Peyer's patch (tissue), 4 donors: ENCODE measurements around the gene HAGH. TPM values are rescaled to one million over a fixed set of nuclear protein-coding genes. Genes with fewer than 3 reads are reported as not detected.

ENCODE experiments used
- DNase-seq, 3 donors: peaks; one replicate each; pipeline ENCODE4 v3.0.0-alpha.2; 2017 to 2019
- H3K27ac ChIP-seq, 4 donors: fragments of 200-600 bp; sonication (generic); one replicate each; pipeline ENCODE4 v1.5.1; 2016 to 2019
- H3K27me3 ChIP-seq, 2 donors: fragments of 200-600 bp; sonication (generic); one replicate each; pipeline ENCODE4 v1.5.1; 2019
- H3K36me3 ChIP-seq, 3 donors: fragments of 200-600 bp; sonication (generic); one replicate each; pipeline ENCODE4 v1.5.1; 2016 to 2019
- H3K4me1 ChIP-seq, 4 donors: fragments of 200-600 bp; sonication (generic); one replicate each; pipeline ENCODE4 v1.5.1; 2016 to 2019
- H3K4me3 ChIP-seq, 4 donors: fragments of 200-600 bp; sonication (generic); 1 replicate in 3 of 4; 2 replicates in 1 of 4; pipeline ENCODE4 v1.5.1; 2016 to 2019; ENCODE audit warnings: mild to moderate bottlenecking in 1 of 4
- H3K9me3 ChIP-seq, 4 donors: fragments of 200-600 bp; sonication (generic); one replicate each; pipeline ENCODE4 v1.5.1; 2016 to 2019; ENCODE audit warnings: mild to moderate bottlenecking in 1 of 4
- CTCF ChIP-seq, 6 experiments: fragments of 450-650 bp in 4 of 6; fragments of 200-600 bp in 2 of 6; sonication (generic) in 1 of 6; IDR thresholded peaks; one replicate each; pipeline ENCODE4 v1.5.1; 2017 to 2019; ENCODE audit warnings: antibody characterized with exemption in 6 of 6, mild to moderate bottlenecking in 3 of 6, moderate library complexity in 1 of 6
- POLR2A ChIP-seq, 2 donors: fragments of 450-650 bp; IDR thresholded peaks; one replicate each; pipeline ENCODE4 v1.5.1; 2017; ENCODE audit warnings: antibody characterized with exemption in 2 of 2, mild to moderate bottlenecking in 2 of 2, moderate library complexity in 2 of 2
- total RNA-seq, 4 donors: library from RNA; depleted of rRNA; stranded (reverse); fragments of >200 nt; gene quantifications; one replicate each; pipeline ENCODE4 v1.1.0, GENCODE V29; 2016

The HAGH gene
- total RNA-seq, 4 donors from 2014 or later: 105 to 187 (median 155) TPM

- H3K27me3 ChIP-seq: no peaks in the 10 kb centered on the region
- H3K36me3 ChIP-seq: no peaks in the 10 kb centered on the region
- TF ChIP-seq CTCF (IDR thresholded peaks at IDR 0.05): peak in 1 of 6 experiments; percentile 13
- no peak for TF ChIP-seq POLR2A (IDR thresholded peaks at IDR 0.05)
- H3K4me1 ChIP-seq: peaks cover 0 to 4% (median 0%) of the 10 kb centered on the region in 4 donors
- no peak for DNase-seq
- H3K9me3 ChIP-seq: no peaks in the 10 kb centered on the region
- no peak overlapping the region for H3K27ac ChIP-seq
- H3K4me3 ChIP-seq: no peak overlapping the region
These were observed 39.5 kb upstream of the HAGH start for GRCh38 chr16:1865902-1866690.

GRCh38 chr16:1863681-1864460, 37.2 kb upstream of the HAGH start:
- H3K27me3 ChIP-seq: no peaks in the 10 kb centered on the region
- no peak overlapping the region for H3K27ac ChIP-seq
- no peaks in the 10 kb centered on the region for H3K9me3 ChIP-seq
- H3K4me3 ChIP-seq: no peak overlapping the region
- peaks cover 0 to 4% (median 0%) of the 10 kb centered on the region in 4 donors for H3K4me1 ChIP-seq
- no peaks in the 10 kb centered on the region for H3K36me3 ChIP-seq
- no peak for DNase-seq
- TF ChIP-seq CTCF (IDR thresholded peaks at IDR 0.05) (peak; percentile 28 to 69 (median 51)), POLR2A (IDR thresholded peaks at IDR 0.05) (no peak)

- Histone ChIP-seq H3K9me3 (no peaks in the 10 kb centered on the region), H3K27ac (no peak overlapping the region), H3K4me1 (peaks cover 0 to 4% (median 0%) of the 10 kb centered on the region in 4 donors), H3K27me3 (no peaks in the 10 kb centered on the region), H3K36me3 (no peaks in the 10 kb centered on the region), H3K4me3 (no peak overlapping the region)
- TF ChIP-seq CTCF (IDR thresholded peaks at IDR 0.05): no peak
- TF ChIP-seq POLR2A (IDR thresholded peaks at IDR 0.05): no peak
- no peak for DNase-seq
These were observed 35.8 kb upstream of the HAGH start for GRCh38 chr16:1862394-1862793.

- Histone ChIP-seq H3K4me1 (peaks cover 0 to 4% (median 0%) of the 10 kb centered on the region in 4 donors), H3K4me3 (no peak overlapping the region), H3K27ac (no peak overlapping the region), H3K9me3 (no peaks in the 10 kb centered on the region), H3K27me3 (no peaks in the 10 kb centered on the region), H3K36me3 (no peaks in the 10 kb centered on the region)
- TF ChIP-seq CTCF (IDR thresholded peaks at IDR 0.05) (no peak), POLR2A (IDR thresholded peaks at IDR 0.05) (no peak)
- DNase-seq: no peak
These were observed 35.1 kb upstream of the HAGH start for GRCh38 chr16:1861730-1862129.

GRCh38 chr16:1859650-1860049, 33.0 kb upstream of the HAGH start:
- no peaks in the 10 kb centered on the region for H3K36me3 ChIP-seq
- no peaks in the 10 kb centered on the region for H3K27me3 ChIP-seq
- no peaks in the 10 kb centered on the region for H3K9me3 ChIP-seq
- no peak overlapping the region for H3K4me3 ChIP-seq
- TF ChIP-seq CTCF (IDR thresholded peaks at IDR 0.05) (no peak), POLR2A (IDR thresholded peaks at IDR 0.05) (no peak)
- H3K4me1 ChIP-seq: peaks cover 0 to 4% (median 0%) of the 10 kb centered on the region in 4 donors
- no peak overlapping the region for H3K27ac ChIP-seq
- no peak for DNase-seq
